GM18909 (cell line): ENCODE results near the gene GJC2.
"Not testable (repeated sequence)": the region's sequence is repeated elsewhere in the genome, so short reads cannot be mapped to it uniquely, and the experiment has no call there.

Experiments
- ATAC-seq: cut with Tn5 transposase; IDR thresholded peaks from one replicate; pipeline ENCODE4 v1.9.1; 2021; ENCODE audit warnings: mild to moderate bottlenecking; ENCODE audit not compliant: unreplicated experiment, poor library complexity

Gene GJC2

DNA sequence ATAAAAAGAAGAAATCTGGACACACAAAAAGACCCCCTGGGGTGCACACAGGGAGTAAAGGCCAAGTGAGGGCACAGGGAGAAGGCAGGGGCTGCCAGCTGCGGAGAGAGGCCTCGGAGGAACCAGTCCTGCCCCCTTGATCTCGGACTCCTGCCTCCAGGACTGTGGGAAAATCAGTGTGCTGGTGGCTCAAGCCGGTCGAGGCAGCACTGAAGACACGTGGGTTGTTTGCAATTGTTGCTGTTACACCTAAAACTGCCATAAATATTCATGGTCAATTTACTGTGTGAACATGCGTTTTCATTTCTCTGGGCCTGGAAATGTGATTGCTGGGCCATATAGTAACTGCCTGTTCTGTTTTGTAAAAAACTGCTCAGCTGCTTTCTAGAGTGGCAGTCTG lies 34.4 kb downstream of the GJC2 start:
- no peak for ATAC-seq

DNA sequence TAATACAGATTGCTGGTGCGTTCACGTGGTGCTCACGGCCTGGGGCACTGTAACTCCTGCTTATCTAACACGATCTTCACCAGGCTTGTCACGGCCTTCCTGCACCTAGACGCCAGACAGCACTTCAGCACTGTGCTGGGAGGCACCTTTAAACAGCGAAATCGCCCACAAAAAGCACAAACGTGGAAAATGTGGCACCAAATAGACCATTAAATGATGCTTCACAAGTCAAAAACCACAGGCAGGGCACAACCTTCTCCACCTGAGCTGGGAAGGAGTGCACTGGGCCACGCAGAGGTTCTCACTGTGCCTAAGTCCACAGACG lies 35.9 kb downstream of the GJC2 start:
- no peak for ATAC-seq

DNA sequence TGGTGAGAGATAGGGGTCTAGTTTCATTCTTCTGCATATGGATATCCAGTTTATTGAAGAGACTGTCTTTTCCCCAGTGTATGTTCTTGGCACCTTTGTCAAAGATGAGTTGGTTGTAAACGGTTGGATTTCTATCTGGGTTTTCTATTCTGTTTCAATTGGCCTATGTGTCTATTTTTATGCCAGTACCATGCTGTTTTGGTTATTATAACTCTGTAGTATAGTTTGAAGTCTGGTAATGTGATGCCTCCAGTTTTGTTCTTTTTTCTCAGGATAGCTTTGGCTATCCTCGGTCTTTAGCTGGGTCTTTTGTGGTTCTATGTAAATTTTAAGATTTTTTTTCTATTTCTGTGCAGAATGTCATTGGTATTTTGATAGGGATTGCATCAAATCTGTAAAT lies 38.5 kb downstream of the GJC2 start:
- ATAC-seq = not testable (repeated sequence)

DNA sequence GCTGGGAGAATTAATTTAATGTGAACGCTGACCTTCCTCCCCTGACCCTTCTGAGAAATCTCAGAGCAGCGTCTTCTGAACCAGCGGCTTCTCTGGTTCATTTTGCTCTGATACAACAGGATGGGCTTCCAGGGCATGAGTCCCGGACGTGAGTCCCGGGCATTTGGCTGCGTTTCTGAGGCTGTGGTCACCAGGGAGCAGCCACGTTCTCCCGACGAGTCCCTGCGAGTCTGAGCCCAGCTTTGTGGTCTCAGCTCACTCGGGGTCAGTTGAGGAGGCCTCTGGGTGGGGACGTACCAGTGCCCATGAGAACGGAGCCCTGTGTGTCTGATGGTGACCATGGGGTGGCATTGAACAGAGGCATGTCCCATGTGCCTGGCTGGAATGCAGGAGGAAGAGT lies 40.5 kb downstream of the GJC2 start:
- no peak for ATAC-seq

DNA sequence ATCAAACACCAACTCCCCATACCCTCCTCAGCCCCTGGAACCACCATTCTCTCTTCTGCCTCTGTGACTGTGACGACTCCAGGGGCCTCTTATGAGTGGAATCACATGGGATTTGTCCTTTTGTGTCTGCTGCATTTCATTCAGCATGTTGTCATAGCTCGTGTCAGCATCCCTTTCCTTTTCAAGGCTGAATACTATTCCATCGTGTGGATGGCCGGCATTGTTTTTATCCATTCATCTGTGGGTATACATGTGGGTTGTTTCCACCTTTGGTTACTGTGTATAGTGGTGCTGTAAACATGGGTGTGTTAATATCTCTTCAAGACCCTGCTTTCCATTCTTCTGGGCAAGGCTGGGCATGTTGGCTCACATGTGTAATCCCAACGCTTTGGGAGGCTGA lies 41.0 kb downstream of the GJC2 start:
- no peak for ATAC-seq

DNA sequence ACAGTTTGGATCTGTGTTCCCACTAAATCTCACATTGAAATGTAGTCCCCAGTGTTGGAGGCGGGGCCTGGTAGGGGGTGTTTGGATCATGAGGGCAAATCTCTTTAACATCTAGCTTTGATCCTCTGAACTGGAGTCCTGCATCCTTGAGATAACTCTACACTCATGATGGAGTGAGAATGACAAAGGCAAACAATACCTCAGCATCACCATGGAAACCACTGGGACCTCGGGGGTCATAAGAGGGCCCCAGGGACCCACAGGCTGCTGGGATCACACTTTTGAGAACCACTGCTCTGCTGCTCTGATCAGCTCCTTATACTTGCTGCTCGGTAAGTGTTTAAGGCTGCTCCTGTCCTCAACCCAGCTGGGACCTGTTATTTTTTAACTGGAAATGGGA lies 44.7 kb downstream of the GJC2 start:
- no peak for ATAC-seq

DNA sequence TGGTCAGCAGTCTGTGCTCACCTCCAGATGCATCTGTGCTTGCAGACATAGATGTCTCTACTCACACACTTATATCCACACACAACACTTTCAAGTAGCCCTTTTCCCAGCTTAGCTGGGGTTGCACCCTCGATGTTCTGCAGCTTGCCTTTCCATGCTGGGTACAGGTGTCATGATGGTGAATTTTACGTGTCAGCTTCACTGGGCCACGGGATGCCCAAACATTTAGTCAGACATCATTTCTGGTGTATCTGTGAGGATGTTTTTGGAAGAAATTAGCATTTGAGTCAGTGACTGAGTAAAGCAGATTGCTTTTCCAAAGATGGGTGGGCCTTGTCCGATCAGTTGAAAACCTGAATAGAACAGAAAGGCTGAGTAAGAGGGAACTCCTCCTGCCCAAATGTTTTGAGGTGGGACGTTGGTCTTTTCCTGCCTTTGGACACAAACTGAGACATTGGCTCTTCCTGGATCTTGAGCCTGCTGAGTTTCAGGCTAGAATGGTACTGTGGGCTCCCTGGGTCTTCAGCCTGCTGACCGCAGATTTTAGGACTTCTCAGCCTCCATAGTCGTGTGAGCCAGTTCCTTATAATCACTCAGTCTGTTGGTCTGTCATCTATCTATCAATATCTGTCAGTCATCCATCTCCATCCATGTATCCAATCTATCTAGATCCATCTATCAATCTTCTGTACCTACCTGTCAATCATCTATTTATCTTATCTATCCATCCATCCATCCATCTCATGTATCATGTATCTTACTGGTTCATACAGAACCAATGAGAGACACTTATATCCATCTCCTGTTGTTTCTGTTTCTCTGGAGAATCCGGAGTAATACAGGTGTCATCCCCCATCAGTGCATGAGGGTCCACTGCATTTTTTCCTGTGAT lies 45.4 kb downstream of the GJC2 start:
- ATAC-seq = no peak

DNA sequence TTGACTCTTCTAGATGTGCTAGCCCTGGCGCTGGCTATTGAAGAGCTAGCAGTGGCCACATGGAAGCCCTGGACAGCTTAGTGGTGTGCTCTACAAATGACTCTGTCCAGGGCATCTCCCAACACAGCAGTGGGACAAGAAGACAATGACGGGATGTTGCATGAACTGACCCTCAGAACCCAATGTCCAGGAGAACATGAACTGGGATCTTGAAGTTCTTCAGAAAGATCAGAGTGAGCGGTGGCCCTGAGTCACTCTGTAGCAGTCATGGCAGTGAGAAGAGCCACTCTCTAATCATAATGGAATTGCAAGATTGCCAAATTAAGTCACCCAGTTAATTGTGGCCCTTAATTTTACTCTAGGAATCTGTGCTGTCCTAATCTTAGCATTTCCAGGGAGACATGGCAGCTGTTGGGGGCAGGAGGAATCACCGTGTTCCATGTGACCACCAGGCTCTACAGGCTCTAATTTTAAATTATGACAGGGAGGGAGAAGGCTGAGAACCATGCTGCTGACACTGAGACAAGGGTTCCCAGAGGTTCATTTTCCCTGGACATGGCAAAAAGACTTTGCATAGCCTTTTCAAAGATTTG lies 47.9 kb downstream of the GJC2 start:
- ATAC-seq = no peak

DNA sequence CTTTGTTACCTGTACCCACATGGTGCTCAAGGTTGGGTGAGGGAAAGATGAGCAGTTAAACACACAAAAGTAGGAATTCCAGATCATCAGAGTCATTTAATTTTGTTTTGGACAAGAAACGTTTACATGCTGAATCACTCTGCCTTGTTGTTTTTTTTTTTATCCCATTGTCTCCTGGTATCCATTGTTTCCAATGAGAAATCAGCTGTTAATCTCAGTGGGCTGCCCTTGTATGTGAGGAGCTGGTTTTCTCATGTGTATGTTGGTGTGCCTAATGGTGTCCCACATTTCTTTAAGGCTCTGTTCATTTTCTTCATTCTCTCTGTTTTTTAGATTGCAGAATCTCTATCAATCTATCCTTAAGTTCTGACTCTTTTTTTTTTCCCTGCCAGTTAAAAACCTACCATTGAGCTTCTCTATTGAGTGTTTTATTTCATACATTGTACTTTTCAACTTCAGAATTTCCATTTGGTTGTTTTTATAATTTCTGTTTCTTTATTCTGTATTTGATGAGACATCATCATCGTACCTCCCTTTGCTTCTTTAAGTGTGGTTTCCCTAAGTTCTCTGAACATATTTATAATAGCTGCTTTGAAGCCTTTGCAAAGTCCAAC lies 49.4 kb downstream of the GJC2 start:
- ATAC-seq = no peak

DNA sequence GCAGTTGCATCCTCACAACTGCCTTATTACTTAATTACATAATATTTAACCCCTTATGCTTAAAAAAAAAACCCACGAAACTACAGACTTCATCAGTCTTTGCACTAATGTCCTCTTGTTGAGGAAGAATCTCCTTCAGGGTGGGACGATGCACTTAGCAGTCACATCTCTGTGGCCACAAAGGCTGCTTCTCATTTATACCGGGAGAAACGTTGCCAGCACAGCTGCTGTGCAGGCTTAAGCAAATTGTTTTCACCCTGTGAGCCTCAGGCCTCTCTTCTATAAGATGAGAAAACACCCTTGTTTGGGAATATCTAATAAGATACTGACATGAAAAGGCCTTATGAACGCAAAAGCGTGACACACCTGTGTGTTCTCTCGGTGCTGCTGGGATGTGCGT lies 55.2 kb downstream of the GJC2 start:
- ATAC-seq = no peak

DNA sequence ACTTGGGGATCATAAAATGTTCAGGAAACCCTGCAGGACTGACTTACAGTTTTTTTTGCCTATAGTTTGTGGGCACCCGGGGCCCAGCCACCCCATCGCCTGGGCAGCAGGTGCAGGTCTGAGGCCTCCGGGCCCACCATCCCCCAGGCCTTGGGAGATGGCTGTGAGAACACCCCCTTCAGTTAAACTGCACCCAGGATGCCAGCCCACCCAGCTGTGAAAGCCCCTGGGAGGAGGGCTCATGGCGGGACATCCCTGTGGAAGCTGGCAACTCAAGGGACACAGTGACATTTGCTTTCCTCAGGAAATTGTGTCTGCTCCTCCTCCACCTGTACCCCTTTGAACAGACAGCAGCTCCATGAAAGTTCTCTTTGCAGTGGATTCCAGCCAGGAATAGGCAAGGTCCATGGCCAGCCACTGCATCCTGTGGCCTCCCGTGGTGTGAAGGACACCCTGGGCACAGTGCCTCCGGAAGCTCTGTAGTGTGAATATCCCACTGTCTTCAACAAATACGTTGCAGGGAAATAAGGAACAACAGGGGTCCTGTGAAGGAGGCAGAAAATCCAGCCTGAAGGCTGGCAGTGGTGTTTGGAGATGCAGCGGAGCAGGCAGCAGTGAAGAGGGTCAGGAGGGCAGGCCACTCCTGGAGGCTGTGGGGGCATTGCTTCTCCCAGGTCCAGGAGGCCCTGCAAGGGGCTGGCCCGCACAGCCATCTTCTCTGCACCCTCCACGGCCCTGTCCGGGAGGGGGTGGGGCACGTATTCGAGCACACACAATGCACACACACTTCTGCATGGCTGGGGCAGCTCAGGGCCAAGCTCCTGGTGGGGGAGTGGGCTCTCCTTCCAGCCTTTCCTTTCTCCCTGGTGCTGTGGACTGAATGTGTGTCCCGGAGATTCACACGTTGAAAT lies 56.1 kb downstream of the GJC2 start:
- ATAC-seq = no peak

DNA sequence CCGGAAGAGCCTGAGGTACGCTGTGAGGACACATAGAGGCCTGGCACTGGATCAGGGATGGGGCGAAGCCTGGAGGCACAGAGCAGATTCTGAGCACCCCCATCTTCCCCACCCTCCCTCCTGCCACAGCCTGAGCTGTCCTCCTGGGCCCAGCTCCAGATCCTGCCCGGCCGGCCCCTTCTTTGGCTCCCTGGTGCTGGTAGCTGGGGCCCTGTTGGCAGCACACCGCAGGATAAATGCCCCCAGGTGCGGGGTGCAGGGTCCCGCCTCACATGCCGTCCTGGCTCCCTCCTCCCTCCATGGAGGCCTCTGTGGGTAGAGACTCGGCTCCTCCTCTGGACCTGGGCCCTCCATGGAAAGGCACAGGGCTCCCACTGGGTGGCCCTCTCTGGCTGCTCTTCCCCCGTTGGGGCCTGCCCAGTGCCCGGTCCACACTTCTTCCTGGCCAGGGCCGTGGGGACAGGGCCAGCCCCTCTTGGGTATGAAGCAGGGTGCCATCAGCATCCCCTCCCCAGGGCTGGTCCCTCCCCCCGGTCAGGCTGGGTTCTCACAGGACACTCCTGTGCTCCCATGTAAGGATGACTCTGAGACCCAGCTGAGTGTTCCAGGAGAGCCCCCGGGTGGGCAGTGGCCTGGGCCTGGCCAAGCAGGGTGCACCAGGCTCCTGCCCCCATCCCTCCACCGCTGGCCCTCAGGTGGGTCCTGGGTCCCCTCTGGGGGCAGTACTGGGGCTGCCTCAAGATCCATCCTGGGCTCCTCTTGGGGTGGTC lies 57.0 kb downstream of the GJC2 start:
- no peak for ATAC-seq

DNA sequence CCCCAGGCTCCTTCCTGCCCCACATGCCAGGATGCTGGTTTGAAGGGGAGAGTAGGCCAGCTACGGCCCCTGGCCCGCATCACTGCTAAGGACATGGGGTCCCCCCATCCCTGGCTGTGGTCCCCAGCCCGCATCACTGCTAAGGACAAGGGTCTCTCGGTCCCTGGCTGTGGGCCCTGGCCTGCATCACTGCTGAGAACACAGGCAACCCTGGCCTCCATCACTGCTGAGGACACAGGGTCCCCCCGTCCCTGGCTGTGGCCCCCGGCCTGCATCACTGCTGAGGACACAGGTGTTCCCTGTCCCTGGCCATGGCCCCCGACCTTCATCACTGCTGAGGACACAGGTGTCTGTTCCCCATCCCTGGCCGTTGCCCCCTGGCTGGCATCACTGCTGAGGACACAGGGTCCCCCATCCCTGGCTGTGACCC lies 57.7 kb downstream of the GJC2 start:
- no peak for ATAC-seq

DNA sequence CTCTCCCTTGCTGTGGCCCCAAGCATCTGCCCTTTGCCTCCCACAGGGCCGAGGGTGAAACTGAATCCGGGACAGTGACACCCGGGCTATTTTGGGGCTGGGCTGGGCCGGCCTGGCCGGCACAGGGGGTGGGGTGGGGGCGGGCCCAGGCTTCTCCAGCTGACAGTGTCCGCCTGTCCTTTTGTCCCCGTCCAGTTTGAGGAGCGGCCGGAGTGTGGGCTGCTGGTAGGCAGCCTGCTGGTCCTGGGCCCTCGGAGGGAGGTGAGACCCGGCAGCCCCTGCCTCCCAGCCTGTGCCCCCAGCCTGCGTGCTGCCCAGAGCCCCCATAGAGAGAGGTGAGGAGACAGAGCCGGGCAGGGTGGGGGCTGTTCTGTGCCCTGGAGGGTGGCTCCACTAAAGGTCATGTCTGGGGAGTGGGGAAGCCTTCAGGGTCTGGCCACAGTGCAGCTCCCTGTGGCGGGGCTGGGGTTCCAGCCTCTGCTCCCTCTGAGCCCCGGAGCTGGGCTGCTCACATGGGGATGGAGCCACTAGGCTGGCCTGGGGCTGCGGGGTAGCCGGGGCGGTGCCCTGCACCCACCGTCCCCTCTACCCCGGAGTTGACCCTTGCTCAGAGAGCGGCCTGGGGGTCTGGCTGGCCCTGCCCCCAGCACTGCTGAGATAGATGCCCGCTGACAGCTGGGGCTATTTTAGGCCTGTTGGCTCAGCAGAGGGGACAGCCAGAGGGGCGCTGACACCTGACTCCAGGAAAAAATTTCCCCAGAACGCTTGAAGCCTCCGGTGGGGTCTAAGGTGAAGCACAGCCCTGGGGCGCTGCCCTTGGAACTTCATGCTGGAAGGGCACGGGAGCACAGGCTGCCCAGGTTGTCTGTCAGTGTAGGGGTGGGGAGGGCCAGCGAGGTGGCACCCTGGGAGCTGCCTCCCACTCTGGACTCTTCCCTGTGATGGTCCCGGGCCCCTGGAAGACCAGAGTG lies 58.4 kb downstream of the GJC2 start, which contains the start of gene OBSCN:
OBSCN (plus strand) TSS at position 194 of the 971 bp plus-strand sequence. CDS start 3,740 bp downstream, outside the sequence.
- no peak for ATAC-seq

DNA sequence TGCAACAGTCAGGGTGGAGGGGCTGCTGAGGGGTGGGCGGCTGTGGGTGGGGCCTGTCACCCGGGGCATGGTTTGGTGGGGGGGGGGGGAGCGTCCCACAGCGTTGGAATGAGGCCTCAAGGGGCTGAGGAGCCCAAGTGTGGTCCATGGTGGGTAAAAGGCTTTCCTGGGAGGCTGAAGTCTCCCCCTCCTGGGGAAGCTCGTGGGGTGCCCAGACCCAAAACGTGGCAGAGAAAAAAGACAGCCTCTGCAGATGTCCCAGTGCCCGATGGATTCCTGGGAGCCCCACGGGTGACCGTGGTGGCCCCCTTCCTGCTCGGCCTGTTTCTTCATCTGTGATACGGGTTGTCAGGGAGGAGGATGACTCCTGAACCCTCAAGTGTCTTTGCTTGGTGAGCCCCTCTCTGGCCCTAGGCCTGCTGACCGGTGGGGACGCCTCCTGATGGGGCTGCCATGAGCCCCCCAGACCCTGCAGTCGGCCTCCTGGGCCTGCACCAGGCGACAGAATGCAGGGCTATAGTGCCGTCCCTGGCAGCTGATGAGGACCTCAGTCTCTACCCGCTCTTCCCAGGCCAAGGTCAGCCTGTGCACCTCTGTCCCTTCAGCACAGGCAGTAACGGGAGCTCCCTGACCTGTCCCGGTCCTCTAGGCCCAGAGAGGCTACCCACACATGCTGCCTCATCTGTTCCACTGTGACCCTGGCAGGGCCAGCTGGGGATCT lies 59.3 kb downstream of the GJC2 start:
- no peak for ATAC-seq
